Astrocyte (in vitro differentiated cells and primary cell): Measurements from ENCODE around the gene LACTB. TPM values are rescaled to one million over a fixed set of nuclear protein-coding genes. Genes with fewer than 3 reads are reported as not detected.

ENCODE experiments used
- DNase-seq: peaks from one replicate; pipeline ENCODE4 v3.0.0-alpha.2; 2010; ENCODE audit warnings: low read depth
- FAIRE-seq: peaks from 2 replicates; lab custom pipeline; 2011; peaks lifted over from hg19 to GRCh38; lab: Jason Lieb, UNC
- H2AFZ ChIP-seq: 2 replicates; pipeline ENCODE4 v1.6.0; 2012; ENCODE audit warnings: low read depth, low read length, inconsistent platforms
- H3K27ac ChIP-seq: 2 replicates; pipeline ENCODE4 v1.5.1; 2011; ENCODE audit warnings: low read depth, low read length, inconsistent platforms
- H3K27me3 ChIP-seq: 2 replicates; pipeline ENCODE4 v1.6.0; 2011; ENCODE audit warnings: low read length, inconsistent platforms; ENCODE audit not compliant: insufficient read depth
- H3K36me3 ChIP-seq: 2 replicates; pipeline ENCODE4 v1.5.1; 2011; ENCODE audit warnings: low read length, inconsistent platforms; ENCODE audit not compliant: insufficient read depth
- H3K4me1 ChIP-seq: 2 replicates; pipeline ENCODE4 v1.5.1; 2011; ENCODE audit warnings: low read length, inconsistent platforms; ENCODE audit not compliant: insufficient read depth
- H3K4me2 ChIP-seq: 2 replicates; pipeline ENCODE4 v1.6.0; 2012; ENCODE audit warnings: low read length, inconsistent platforms
- H3K4me3 ChIP-seq: 2 replicates; pipeline ENCODE4 v1.5.1; 2011; ENCODE audit warnings: low read depth, mild to moderate bottlenecking, low read length, inconsistent platforms; ENCODE audit not compliant: insufficient read depth
- H3K79me2 ChIP-seq: 2 replicates; pipeline ENCODE4 v1.6.0; 2012; ENCODE audit warnings: mild to moderate bottlenecking, low read length, inconsistent platforms; ENCODE audit not compliant: insufficient read depth
- H3K9ac ChIP-seq: 2 replicates; pipeline ENCODE4 v1.6.0; 2012; ENCODE audit warnings: mild to moderate bottlenecking, low read length, inconsistent platforms
- H3K9me3 ChIP-seq: 2 replicates; pipeline ENCODE4 v1.5.1; 2012; ENCODE audit warnings: low read depth, mild to moderate bottlenecking, low read length, inconsistent platforms; ENCODE audit not compliant: insufficient read depth
- H4K20me1 ChIP-seq: 2 replicates; pipeline ENCODE4 v1.6.0; 2012; ENCODE audit warnings: low read length, inconsistent platforms; ENCODE audit not compliant: insufficient read depth
- H3K27ac Mint-ChIP-seq: one replicate; pipeline ENCODE4 v1.8.0; 2021; ENCODE audit warnings: mild to moderate bottlenecking, mixed read lengths; ENCODE audit not compliant: unreplicated experiment
- H3K27me3 Mint-ChIP-seq: one replicate; pipeline ENCODE4 v1.8.0; 2021; ENCODE audit warnings: low read depth, mixed read lengths; ENCODE audit not compliant: unreplicated experiment
- H3K36me3 Mint-ChIP-seq: one replicate; pipeline ENCODE4 v1.8.0; 2021; ENCODE audit warnings: low read depth, mixed read lengths; ENCODE audit not compliant: unreplicated experiment
- H3K4me1 Mint-ChIP-seq: one replicate; pipeline ENCODE4 v1.8.0; 2021; ENCODE audit warnings: low read depth, mixed read lengths; ENCODE audit not compliant: unreplicated experiment
- H3K4me3 Mint-ChIP-seq: one replicate; pipeline ENCODE4 v1.8.0; 2021; ENCODE audit warnings: mild to moderate bottlenecking, moderate library complexity, mixed read lengths; ENCODE audit not compliant: unreplicated experiment
- H3K9me3 Mint-ChIP-seq: one replicate; pipeline ENCODE4 v1.8.0; 2021; ENCODE audit warnings: mild to moderate bottlenecking, mixed read lengths; ENCODE audit not compliant: unreplicated experiment
- EZH2 ChIP-seq: IDR thresholded peaks from 2 replicates; pipeline ENCODE4 v1.6.1; 2012; ENCODE audit warnings: mild to moderate bottlenecking, low read length, inconsistent platforms; ENCODE audit not compliant: insufficient read depth
- total RNA-seq: library from RNA; stranded (reverse); gene quantifications from 2 replicates; pipeline ENCODE4 v1.2.1, GENCODE V29; 2021
- TF ChIP-seq, protein P1 (sequence below): IDR thresholded peaks from 2 replicates; pipeline ENCODE4 v1.5.1; 2011; ENCODE audit warnings: low read depth, mild to moderate bottlenecking, inconsistent platforms, low read length, moderate library complexity; ENCODE audit not compliant: insufficient read depth

The LACTB gene
- total RNA-seq, 1 donor from 2014 or later = 29.8 TPM

DNA sequence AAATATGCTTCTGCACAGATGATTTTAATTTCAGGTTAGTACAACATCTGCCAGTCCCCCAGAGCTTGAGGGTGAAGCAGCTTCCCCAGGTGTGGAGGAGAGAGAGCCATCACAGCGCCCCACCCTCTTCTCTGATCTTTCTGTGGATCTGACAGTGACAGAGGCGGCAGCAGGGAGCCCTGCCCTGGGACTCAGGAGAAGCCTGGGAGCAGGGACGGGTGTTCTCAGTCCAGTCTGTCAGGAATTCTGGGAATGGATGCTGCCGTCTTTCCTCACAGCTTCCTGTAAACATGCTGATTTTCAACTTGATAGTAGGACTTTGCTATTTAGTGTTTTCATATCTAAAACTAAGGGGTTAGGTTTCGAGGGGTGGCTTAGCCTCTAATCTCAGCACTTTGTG is 56.4 kb downstream of the LACTB start:
- FAIRE-seq = no peak
- DNase-seq = no peak
- no peak overlapping the region for H2AFZ ChIP-seq
- H3K4me3 ChIP-seq = no peak overlapping the region
- no peak overlapping the region for H3K9ac ChIP-seq
- Mint-ChIP-seq H3K4me3 (no peak overlapping the region), H3K4me1 (peaks cover 6% of the 10 kb centered on the region), H3K27me3 (no peaks in the 10 kb centered on the region), H3K36me3 (no peaks in the 10 kb centered on the region), H3K9me3 (no peaks in the 10 kb centered on the region), H3K27ac (no peak overlapping the region)
- H3K4me1 ChIP-seq = peaks cover 3% of the 10 kb centered on the region
- H3K9me3 ChIP-seq = no peaks in the 10 kb centered on the region
- H3K27me3 ChIP-seq = no peaks in the 10 kb centered on the region
- TF ChIP-seq, protein P1, sequence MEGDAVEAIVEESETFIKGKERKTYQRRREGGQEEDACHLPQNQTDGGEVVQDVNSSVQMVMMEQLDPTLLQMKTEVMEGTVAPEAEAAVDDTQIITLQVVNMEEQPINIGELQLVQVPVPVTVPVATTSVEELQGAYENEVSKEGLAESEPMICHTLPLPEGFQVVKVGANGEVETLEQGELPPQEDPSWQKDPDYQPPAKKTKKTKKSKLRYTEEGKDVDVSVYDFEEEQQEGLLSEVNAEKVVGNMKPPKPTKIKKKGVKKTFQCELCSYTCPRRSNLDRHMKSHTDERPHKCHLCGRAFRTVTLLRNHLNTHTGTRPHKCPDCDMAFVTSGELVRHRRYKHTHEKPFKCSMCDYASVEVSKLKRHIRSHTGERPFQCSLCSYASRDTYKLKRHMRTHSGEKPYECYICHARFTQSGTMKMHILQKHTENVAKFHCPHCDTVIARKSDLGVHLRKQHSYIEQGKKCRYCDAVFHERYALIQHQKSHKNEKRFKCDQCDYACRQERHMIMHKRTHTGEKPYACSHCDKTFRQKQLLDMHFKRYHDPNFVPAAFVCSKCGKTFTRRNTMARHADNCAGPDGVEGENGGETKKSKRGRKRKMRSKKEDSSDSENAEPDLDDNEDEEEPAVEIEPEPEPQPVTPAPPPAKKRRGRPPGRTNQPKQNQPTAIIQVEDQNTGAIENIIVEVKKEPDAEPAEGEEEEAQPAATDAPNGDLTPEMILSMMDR = no peak
- no peak for TF ChIP-seq EZH2
- H3K27ac ChIP-seq = no peak overlapping the region
- H3K4me2 ChIP-seq = no peak overlapping the region
- no peaks in the 10 kb centered on the region for H3K36me3 ChIP-seq
- no peaks in the 10 kb centered on the region for H3K79me2 ChIP-seq
- H4K20me1 ChIP-seq = no peaks in the 10 kb centered on the region

GRCh38 chr15:63180746-63181145 is 59.1 kb downstream of the LACTB start:
- Histone ChIP-seq H3K27me3 (no peaks in the 10 kb centered on the region), H3K36me3 (no peaks in the 10 kb centered on the region), H3K27ac (no peak overlapping the region), H3K79me2 (no peaks in the 10 kb centered on the region), H3K4me3 (no peak overlapping the region), H4K20me1 (no peaks in the 10 kb centered on the region), H3K9me3 (no peaks in the 10 kb centered on the region), H2AFZ (no peak overlapping the region), H3K9ac (no peak overlapping the region), H3K4me2 (no peak overlapping the region), H3K4me1 (peaks cover 8% of the 10 kb centered on the region)
- peaks cover 9% of the 10 kb centered on the region for H3K4me1 Mint-ChIP-seq
- no peak overlapping the region for H3K27ac Mint-ChIP-seq
- no peak for DNase-seq
- TF ChIP-seq, protein P1 = no peak
- no peak for TF ChIP-seq EZH2
- no peak overlapping the region for H3K4me3 Mint-ChIP-seq
- H3K27me3 Mint-ChIP-seq = no peaks in the 10 kb centered on the region
- no peaks in the 10 kb centered on the region for H3K9me3 Mint-ChIP-seq
- H3K36me3 Mint-ChIP-seq = no peaks in the 10 kb centered on the region
- no peak for FAIRE-seq

GRCh38 chr15:63181648-63182047 is 60.0 kb downstream of the LACTB start:
- TF ChIP-seq EZH2 = no peak
- TF ChIP-seq, protein P1 = no peak
- no peak overlapping the region for H3K4me3 ChIP-seq
- peaks cover 17% of the 10 kb centered on the region for H3K4me1 Mint-ChIP-seq
- H3K36me3 Mint-ChIP-seq = no peaks in the 10 kb centered on the region
- FAIRE-seq (no peak), DNase-seq (no peak)
- no peak overlapping the region for H3K4me3 Mint-ChIP-seq
- no peaks in the 10 kb centered on the region for H3K79me2 ChIP-seq
- no peaks in the 10 kb centered on the region for H4K20me1 ChIP-seq
- no peaks in the 10 kb centered on the region for H3K27me3 ChIP-seq
- peaks cover 15% of the 10 kb centered on the region for H3K4me1 ChIP-seq
- no peak overlapping the region for H3K27ac Mint-ChIP-seq
- no peak overlapping the region for H3K27ac ChIP-seq
- H3K9me3 ChIP-seq = no peaks in the 10 kb centered on the region
- no peaks in the 10 kb centered on the region for H3K36me3 ChIP-seq
- H3K9me3 Mint-ChIP-seq = no peaks in the 10 kb centered on the region
- H3K9ac ChIP-seq = no peak overlapping the region
- H2AFZ ChIP-seq = no peak overlapping the region
- no peaks in the 10 kb centered on the region for H3K27me3 Mint-ChIP-seq
- H3K4me2 ChIP-seq = no peak overlapping the region
